Activated naive CD4-positive, alpha-beta T cell treated with anti-CD3 and anti-CD28 coated beads, Interleukin-2, amount 50 U/mL, for 72 hours (primary cell): ENCODE measurements around the gene ATP8A1. TPM values are rescaled to one million over a fixed set of nuclear protein-coding genes. Genes with fewer than 3 reads are reported as not detected.
A peak's percentile ranks its signal among the peaks of the same experiment; 100 is the strongest.
"Not testable (repeated sequence)": the region's sequence is repeated elsewhere in the genome, so short reads cannot be mapped to it uniquely, and the experiment has no call there.

Experiments
- ATAC-seq, 2 donors: fragments of 150-1000 bp; cut with Tn5 transposase; 2 replicates each; pipeline ENCODE4 v1.10.0; 2021; ENCODE audit warnings: mild to moderate bottlenecking in 2 of 2, moderate library complexity in 2 of 2
- DNase-seq, 2 donors: peaks; one replicate each; pipeline ENCODE4 v3.0.0; 2021 to 2022; ENCODE audit warnings: low spot score in 2 of 2
- H3K27ac Mint-ChIP-seq, 2 donors: one replicate each; pipeline ENCODE4 v1.8.0; 2022; ENCODE audit warnings: mild to moderate bottlenecking in 2 of 2, mixed read lengths in 2 of 2
- H3K36me3 Mint-ChIP-seq, 2 donors: one replicate each; pipeline ENCODE4 v1.8.0; 2022; ENCODE audit warnings: mixed read lengths in 2 of 2
- H3K9me3 Mint-ChIP-seq, 2 donors: one replicate each; pipeline ENCODE4 v1.8.0; 2022; ENCODE audit warnings: mixed read lengths in 2 of 2
- total RNA-seq, 2 donors: library from RNA; stranded (reverse); gene quantifications; one replicate each; pipeline ENCODE4 v1.2.3, GENCODE V29; 2022

ATP8A1 gene
- total RNA-seq, 2 donors from 2014 or later, result 36.6 to 45.7 TPM

DNA sequence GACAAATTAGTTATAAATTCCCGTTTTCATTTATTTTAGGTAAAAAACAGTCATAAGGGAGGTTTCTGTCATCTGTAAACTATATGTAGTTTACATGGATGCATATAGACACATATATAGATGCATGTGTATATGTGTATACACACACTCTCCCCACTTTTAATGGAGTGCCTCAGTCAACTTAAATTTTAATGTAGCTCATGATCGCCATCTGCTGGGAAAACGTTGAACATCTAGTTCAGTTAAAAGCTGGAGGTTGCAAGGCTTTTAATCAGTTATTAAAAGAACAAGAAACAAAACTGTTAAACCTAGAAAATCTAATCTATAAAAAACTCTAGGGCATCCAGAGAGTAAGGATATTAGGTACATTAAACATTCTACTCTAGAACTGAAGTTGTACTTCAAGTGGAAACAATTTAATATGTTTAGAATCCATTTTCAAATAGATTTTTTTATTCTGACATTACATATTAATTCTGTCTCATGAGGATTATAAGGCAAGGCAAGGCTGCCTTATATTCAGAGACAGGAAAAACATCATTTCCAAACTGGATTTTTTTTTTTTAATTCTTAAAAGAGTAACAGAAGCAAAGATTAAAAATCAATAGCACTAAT lies 137.0 kb downstream of the ATP8A1 start:
- ATAC-seq, result peak; percentile 40 to 53
- peak in 1 of 2 donors; percentile 69 for DNase-seq
- Mint-ChIP-seq H3K36me3 (peaks cover 5 to 6% of the 10 kb centered on the region in 2 donors), H3K27ac (no peak overlapping the region), H3K9me3 (no peaks in the 10 kb centered on the region)

DNA sequence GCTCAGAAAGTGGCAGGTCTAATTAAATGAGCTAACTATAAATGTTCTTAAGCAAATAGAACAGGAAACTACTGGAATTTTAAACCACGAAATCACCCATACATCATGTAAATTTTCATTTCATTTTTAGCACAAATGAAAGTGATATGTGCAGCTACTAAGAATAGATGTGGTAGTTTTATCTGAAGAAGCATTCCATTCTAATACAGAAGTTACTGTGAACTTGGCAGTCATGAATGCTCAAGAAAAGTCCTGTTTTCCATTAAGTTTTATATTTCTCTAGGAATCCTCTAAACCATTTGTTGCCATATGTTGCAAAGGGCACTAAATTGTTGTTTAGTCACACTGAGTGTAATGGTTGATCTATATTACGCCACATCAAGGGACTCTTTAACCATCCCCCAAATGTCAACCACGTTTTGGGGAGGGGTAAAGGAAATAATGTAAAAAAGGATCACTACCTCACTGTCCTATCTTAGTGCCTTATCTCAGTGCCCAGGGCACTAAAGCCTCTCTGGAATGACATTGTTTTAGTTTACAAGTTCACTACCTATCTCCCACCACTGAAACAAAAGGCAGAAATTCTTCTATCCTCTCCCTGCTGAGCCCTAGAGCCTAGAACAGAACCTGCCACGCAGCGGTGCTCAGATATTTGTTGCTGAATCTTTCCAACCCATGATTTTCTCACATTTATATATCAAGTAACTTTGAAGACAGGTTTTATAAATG lies 141.6 kb downstream of the ATP8A1 start:
- peaks cover 5 to 6% of the 10 kb centered on the region in 2 donors for H3K36me3 Mint-ChIP-seq
- DNase-seq (no peak), ATAC-seq (no peak)
- H3K9me3 Mint-ChIP-seq, result no peaks in the 10 kb centered on the region
- no peak overlapping the region for H3K27ac Mint-ChIP-seq

- DNase-seq (no peak), ATAC-seq (no peak)
- H3K9me3 Mint-ChIP-seq, result no peaks in the 10 kb centered on the region
- H3K27ac Mint-ChIP-seq, result no peak overlapping the region
- H3K36me3 Mint-ChIP-seq, result no peaks in the 10 kb centered on the region
Observed at GRCh38 chr4:42513748-42514492, 143.0 kb downstream of the ATP8A1 start.

DNA sequence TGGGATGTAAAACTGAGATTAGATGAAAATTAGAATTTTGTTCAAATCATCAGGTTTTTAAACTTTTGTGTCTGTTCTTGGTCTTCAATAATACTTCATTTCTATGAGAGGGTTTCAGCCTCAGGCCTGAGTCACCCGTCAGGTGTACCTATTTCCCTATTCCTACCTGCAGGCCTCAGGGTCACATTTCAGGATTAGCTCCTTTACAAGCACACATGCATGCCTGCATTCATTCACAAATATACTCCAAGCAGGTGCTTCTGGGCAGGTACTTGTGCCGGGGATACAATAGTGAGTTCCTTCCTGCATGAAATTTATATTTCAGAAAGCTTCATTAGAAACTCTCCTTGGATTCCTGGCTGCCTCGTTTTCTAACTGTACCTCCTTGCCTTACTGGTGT lies 144.7 kb downstream of the ATP8A1 start:
- DNase-seq (no peak), ATAC-seq (no peak)
- no peaks in the 10 kb centered on the region for H3K9me3 Mint-ChIP-seq
- H3K27ac Mint-ChIP-seq, result no peak overlapping the region
- H3K36me3 Mint-ChIP-seq, result no peaks in the 10 kb centered on the region

GRCh38 chr4:42510225-42510624 lies 146.7 kb downstream of the ATP8A1 start:
- ATAC-seq, result no peak

DNA sequence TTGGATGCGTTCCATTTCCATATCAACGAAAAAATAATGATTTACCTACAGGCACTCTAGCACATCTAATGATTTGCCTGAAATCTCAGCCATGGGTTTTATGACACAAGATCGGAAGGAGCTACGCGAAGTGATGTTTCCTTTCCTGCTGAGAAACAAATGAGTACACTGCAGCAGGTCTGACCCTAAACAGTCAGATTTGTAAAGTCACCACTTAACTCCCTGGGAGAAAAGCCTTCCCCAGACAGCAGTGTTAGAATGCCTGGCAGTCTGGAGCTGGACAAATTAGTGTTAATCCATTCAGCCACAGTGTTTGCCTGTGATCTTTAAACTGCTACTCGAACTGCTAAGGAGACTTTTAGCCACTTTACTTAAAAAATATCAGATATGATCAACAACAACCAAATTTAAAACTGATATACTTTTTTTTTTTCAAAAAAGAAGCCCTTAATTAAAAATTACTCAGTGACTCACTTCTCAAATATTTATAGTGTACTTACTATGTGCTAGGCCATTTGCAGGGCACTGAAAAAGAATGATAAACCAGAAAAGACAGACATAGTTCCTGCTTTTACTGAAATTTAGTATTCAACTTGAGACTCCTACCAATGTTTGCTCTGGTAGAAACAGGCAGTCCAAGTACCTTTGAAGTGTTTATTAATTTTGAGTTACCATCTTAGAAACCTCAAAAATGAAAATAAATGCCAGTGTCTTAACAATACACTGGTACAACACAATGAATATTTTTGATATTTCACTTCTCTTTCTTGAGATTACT lies 155.1 kb downstream of the ATP8A1 start:
- Mint-ChIP-seq H3K27ac (no peak overlapping the region), H3K36me3 (peaks cover 13 to 24% of the 10 kb centered on the region in 2 donors), H3K9me3 (no peaks in the 10 kb centered on the region)
- no peak for ATAC-seq
- no peak for DNase-seq

More at GRCh38 chr4:42510225-42510624, 146.7 kb downstream of the ATP8A1 start:
- H3K9me3 Mint-ChIP-seq, result no peaks in the 10 kb centered on the region
- H3K36me3 Mint-ChIP-seq, result peaks cover 4 to 10% of the 10 kb centered on the region in 2 donors
- no peak for DNase-seq
- no peak overlapping the region for H3K27ac Mint-ChIP-seq

DNA sequence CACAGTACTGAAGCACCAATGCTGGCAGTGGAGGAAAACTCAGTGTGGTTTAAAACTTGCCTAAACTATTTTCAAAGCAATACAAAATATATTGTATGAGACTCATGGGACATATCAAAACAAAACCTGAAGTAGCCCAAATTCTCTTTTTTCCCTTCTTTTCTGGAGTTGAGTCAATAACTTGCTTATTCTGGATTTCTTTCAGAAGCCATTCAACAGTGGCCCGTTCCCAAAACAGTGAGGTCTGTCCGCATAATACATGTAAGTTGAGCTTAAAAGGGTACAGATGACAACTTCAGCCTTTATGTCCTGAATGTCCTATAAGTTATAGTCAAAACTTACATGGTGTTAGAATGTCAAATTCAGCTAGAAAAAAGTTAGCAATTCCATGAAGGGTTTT lies 158.9 kb downstream of the ATP8A1 start:
- no peak for ATAC-seq
- H3K27ac Mint-ChIP-seq, result no peak overlapping the region
- H3K9me3 Mint-ChIP-seq, result no peaks in the 10 kb centered on the region
- no peak for DNase-seq
- peaks cover 0 to 6% of the 10 kb centered on the region in 2 donors for H3K36me3 Mint-ChIP-seq

DNA sequence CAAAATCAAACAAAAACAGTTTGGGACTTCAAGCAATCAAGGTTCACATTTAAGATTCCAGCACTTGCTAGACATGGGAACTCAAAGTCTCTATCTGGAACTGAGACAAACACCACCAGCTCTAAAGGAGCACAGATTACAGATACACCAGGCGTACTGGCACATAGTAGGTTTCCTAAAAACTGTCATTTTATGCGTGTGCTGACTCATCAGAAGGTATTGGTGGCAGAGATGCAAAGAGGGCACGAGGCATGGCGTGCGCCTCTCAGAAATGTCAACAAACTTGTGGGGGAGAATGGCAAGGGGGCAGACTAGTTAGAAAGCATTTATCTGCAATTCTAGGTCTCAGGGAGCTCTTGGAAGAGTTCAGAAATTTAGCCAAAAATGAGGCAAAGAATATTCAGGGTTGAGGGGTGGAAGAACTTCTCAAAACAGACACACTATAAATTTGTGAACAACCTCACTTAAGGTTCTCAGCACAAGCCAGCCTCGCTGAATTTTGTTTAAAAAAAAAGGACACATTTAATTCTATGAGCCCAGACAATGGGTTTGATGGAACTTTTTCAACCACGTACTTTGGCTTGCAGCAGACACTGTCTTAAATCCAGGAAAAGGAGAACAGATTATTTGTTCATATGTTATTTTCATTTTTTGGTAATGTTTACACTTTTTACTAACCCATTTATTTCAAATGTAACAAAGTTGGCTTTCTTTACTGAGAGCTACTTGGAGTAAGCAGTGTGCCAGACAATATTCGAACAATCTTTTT lies 159.6 kb downstream of the ATP8A1 start:
- no peak for ATAC-seq
- Mint-ChIP-seq H3K36me3 (peaks cover 0 to 6% of the 10 kb centered on the region in 2 donors), H3K27ac (no peak overlapping the region), H3K9me3 (no peaks in the 10 kb centered on the region)
- DNase-seq, result no peak

- Mint-ChIP-seq H3K9me3 (no peaks in the 10 kb centered on the region), H3K27ac (no peak overlapping the region), H3K36me3 (peaks cover 0 to 6% of the 10 kb centered on the region in 2 donors)
- no peak for DNase-seq
- no peak for ATAC-seq
Observed at GRCh38 chr4:42492962-42493361, 163.9 kb downstream of the ATP8A1 start.

- no peak for DNase-seq
- H3K27ac Mint-ChIP-seq, result peak overlapping the region in 1 of 2 donors; percentile 6
- ATAC-seq, result no peak
- no peaks in the 10 kb centered on the region for H3K36me3 Mint-ChIP-seq
- no peaks in the 10 kb centered on the region for H3K9me3 Mint-ChIP-seq
Observed at GRCh38 chr4:42490015-42490414, 166.9 kb downstream of the ATP8A1 start.

- no peaks in the 10 kb centered on the region for H3K36me3 Mint-ChIP-seq
- no peak overlapping the region for H3K27ac Mint-ChIP-seq
- DNase-seq, result no peak
- no peak for ATAC-seq
- H3K9me3 Mint-ChIP-seq, result no peaks in the 10 kb centered on the region
Observed at GRCh38 chr4:42489095-42489494, 167.8 kb downstream of the ATP8A1 start.

DNA sequence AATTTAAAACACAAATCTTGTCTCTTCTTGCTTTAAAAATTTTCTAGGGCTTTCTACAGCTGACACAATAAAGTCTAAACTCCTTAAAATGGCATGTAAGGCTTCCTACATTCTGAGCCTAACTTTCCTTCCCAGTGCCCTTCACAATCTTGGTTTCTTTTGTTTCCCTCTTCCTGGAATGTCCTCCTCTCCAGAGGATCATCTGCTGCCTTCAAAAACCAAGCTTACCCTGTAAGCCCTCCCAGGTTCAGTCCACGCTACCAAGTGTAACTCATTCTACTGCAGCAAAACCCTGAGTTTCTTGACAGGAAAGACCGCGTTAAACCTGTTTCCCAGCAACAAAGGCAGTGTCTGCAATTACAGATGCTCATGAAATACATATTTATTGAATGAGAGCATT lies 168.4 kb downstream of the ATP8A1 start:
- H3K27ac Mint-ChIP-seq, result no peak overlapping the region
- no peak for DNase-seq
- no peak for ATAC-seq
- H3K36me3 Mint-ChIP-seq, result no peaks in the 10 kb centered on the region
- no peaks in the 10 kb centered on the region for H3K9me3 Mint-ChIP-seq

DNA sequence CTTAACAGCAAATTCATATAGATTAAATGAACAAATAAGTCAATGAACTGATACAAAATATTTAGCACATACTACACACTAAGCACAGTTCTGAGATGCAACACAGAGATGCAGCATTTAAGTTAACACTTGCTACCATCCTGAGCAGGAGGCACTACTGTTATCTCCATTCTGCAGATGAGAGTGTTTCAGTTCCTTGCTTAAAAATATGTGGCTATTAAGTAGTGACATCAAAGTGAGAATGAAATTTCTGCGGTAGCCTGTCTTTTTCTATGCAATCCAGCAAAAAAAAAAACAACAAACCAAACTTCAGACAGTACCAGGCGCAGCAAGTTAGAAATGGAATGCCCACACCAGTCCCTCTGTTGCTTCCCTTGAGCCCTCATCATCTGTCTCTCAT lies 168.8 kb downstream of the ATP8A1 start:
- Mint-ChIP-seq H3K9me3 (no peaks in the 10 kb centered on the region), H3K36me3 (peaks cover 0 to under 1% of the 10 kb centered on the region in 2 donors), H3K27ac (no peak overlapping the region)
- DNase-seq (no peak), ATAC-seq (no peak)

DNA sequence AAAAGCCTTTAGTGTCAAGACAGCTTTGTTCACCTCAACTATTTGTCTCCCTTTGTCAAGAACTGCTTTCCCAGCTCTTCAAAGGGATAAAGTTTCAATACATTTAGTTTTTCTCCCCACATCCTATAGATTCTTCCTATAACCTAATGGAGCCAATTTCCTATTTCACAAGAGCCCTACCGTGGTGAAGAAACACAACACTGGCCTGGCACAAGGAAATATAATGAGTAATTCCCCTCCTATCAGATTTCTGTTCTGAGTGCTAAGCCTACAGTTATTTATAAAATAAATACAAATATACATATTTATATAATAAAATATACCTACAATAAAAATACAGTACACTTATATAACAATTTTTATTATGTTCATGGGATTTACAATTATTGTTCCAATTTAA lies 169.7 kb downstream of the ATP8A1 start:
- H3K36me3 Mint-ChIP-seq, result peaks cover 0 to 9% of the 10 kb centered on the region in 2 donors
- DNase-seq (no peak), ATAC-seq (no peak)
- H3K9me3 Mint-ChIP-seq, result no peaks in the 10 kb centered on the region
- no peak overlapping the region for H3K27ac Mint-ChIP-seq

- ATAC-seq, H3K36me3 Mint-ChIP-seq, DNase-seq, H3K9me3 Mint-ChIP-seq, H3K27ac Mint-ChIP-seq: not testable (repeated sequence)
Observed at GRCh38 chr4:42486156-42486555, 170.7 kb downstream of the ATP8A1 start.

- no peak for ATAC-seq
- Mint-ChIP-seq H3K36me3 (peaks cover 0 to 11% of the 10 kb centered on the region in 2 donors), H3K27ac (no peak overlapping the region), H3K9me3 (no peaks in the 10 kb centered on the region)
- no peak for DNase-seq
Observed at GRCh38 chr4:42484630-42485029, 172.3 kb downstream of the ATP8A1 start.
